ENCODE results near the gene ZNF511.

The ZNF511 gene

GRCh38 chr10:133295426-133296320 is 13.0 kb upstream of the ZNF511 start:
- no peak overlapping the region for H3K27ac ChIP-seq
- no peak for TF ChIP-seq CTCF (conservative IDR thresholded peaks at IDR 0.05)

DNA sequence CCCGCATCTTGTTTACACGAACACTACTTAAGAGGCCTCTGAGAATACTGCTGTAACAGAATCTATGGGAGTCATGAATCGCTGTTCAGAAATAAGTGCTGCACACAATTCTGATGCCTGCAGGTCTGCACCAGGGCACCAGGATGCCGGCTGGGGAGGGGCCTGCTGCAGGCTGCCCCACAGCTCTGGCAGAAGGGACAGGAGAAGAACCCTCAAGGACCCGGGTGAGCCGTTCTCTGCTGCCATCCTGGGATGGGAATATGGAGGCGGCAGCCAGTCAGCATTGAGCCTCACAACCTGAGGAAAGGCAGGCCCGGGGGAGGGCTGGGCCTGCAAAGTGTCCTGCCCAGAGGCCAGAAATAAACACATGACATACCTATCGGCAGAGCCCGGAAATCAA is 11.2 kb upstream of the ZNF511 start:
- H3K27ac ChIP-seq, result no peak overlapping the region
- TF ChIP-seq CTCF (conservative IDR thresholded peaks at IDR 0.05) (no peak), ZFX (IDR thresholded peaks at IDR 0.05) (no peak)

GRCh38 chr10:133298466-133298865 is 10.2 kb upstream of the ZNF511 start:
- TF ChIP-seq CTCF (conservative IDR thresholded peaks at IDR 0.05) (no peak), ZFX (IDR thresholded peaks at IDR 0.05) (no peak)
- no peak overlapping the region for H3K27ac ChIP-seq

GRCh38 chr10:133299224-133299623 is 9.5 kb upstream of the ZNF511 start:
- H3K27ac ChIP-seq, result no peak overlapping the region
- TF ChIP-seq CTCF (conservative IDR thresholded peaks at IDR 0.05) (no peak), ZFX (IDR thresholded peaks at IDR 0.05) (no peak)

GRCh38 chr10:133299738-133300137 is 9.0 kb upstream of the ZNF511 start:
- no peak overlapping the region for H3K27ac ChIP-seq
- TF ChIP-seq CTCF (conservative IDR thresholded peaks at IDR 0.05) (no peak), ZFX (IDR thresholded peaks at IDR 0.05) (no peak)

GRCh38 chr10:133302230-133302629 is 6.5 kb upstream of the ZNF511 start:
- no peak for TF ChIP-seq ZFX (IDR thresholded peaks at IDR 0.05)
- no peak for TF ChIP-seq CTCF (conservative IDR thresholded peaks at IDR 0.05)
- no peak overlapping the region for H3K27ac ChIP-seq

DNA sequence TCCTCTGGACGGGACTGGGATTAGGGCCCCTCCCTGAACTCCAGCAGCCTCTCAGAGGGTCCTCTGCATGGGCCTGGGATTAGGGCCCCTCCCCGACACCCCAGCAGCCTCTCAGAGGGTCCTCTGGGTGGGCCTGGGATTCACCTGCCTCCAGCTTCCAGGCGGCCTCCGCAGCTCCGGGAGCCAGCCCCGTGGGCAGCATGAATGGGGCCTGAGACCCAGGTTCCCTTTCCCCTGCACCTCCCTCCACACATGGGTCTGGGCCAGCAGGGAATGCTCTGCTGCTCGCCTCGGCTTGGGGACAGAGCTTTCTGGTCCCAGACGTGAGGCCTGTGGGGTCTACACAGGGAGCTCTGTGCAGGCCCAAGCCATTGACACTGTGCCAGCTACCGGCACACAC is 5.5 kb upstream of the ZNF511 start:
- TF ChIP-seq CTCF (conservative IDR thresholded peaks at IDR 0.05) (no peak), ZFX (IDR thresholded peaks at IDR 0.05) (no peak)
- no peak overlapping the region for H3K27ac ChIP-seq
